C4-2B (cell line): ENCODE results near the gene F11R.

Source experiments
- ZFX ChIP-seq: fragments of 450-650 bp; IDR thresholded peaks from 2 replicates; pipeline ENCODE4 v1.6.1; 2017
- TF ChIP-seq, protein P1 (sequence below): fragments of 450-650 bp; conservative IDR thresholded peaks from 2 replicates; pipeline ENCODE4 v1.5.1; 2017; ENCODE audit warnings: mild to moderate bottlenecking

DNA sequence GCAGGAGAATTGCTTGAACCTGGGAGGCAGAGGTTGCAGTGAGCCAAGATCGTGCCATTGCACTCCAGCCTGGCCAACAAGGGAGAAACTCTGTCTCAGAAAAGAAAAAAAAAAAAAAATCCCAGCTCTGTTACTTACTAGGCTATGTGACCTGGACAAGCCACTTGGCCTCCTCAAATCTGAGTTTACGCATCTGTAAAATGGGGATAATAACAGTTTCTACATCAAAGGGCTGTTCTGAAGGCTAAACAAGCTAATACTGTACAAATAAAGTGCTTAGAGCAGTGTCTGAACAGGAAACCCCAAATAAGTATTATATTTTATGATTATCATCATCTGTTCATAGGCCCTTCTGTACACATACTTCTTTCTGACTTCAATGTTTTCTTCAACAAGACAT, 13.6 kb downstream of the F11R start:
- TF ChIP-seq, protein P1, sequence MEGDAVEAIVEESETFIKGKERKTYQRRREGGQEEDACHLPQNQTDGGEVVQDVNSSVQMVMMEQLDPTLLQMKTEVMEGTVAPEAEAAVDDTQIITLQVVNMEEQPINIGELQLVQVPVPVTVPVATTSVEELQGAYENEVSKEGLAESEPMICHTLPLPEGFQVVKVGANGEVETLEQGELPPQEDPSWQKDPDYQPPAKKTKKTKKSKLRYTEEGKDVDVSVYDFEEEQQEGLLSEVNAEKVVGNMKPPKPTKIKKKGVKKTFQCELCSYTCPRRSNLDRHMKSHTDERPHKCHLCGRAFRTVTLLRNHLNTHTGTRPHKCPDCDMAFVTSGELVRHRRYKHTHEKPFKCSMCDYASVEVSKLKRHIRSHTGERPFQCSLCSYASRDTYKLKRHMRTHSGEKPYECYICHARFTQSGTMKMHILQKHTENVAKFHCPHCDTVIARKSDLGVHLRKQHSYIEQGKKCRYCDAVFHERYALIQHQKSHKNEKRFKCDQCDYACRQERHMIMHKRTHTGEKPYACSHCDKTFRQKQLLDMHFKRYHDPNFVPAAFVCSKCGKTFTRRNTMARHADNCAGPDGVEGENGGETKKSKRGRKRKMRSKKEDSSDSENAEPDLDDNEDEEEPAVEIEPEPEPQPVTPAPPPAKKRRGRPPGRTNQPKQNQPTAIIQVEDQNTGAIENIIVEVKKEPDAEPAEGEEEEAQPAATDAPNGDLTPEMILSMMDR: no peak
- no peak for TF ChIP-seq ZFX
